Lower leg skin (tissue), 4 donors: ENCODE measurements around the gene CPEB4. TPM values are rescaled to one million over a fixed set of nuclear protein-coding genes. Genes with fewer than 3 reads are reported as not detected.

Source experiments
- DNase-seq, 2 donors: peaks; one replicate each; pipeline ENCODE4 v3.0.0-alpha.2; 2019; ENCODE audit warnings: low spot score in 2 of 2
- H3K4me3 ChIP-seq: fragments of 200-600 bp; sonication (generic); 2 replicates; pipeline ENCODE4 v1.5.1; 2017; ENCODE audit warnings: mild to moderate bottlenecking, low read depth; ENCODE audit not compliant: poor library complexity, severe bottlenecking
- CTCF ChIP-seq, 3 donors: fragments of 450-650 bp; IDR thresholded peaks; one replicate each; pipeline ENCODE4 v1.5.1; 2016; ENCODE audit warnings: antibody characterized with exemption in 3 of 3, mild to moderate bottlenecking in 3 of 3, moderate library complexity in 2 of 3
- POLR2A ChIP-seq, 2 donors: fragments of 450-650 bp; IDR thresholded peaks; one replicate each; pipeline ENCODE4 v1.6.1; 2016 to 2017; ENCODE audit warnings: antibody characterized with exemption in 2 of 2, mild to moderate bottlenecking in 1 of 2, moderate library complexity in 1 of 2
- WGBS, 2 donors: methylation state at CpG; one replicate each; pipeline ENCODE4 v1.1.5; 2018; 5-methylcytosine and 5-hydroxymethylcytosine counted together
- intact Hi-C: fragments of 100-400 bp; cut with DNase I; formaldehyde crosslinking; loops from one replicate; pipeline ENCODE4 v1.15.0; 2023; ENCODE audit warnings: low total_unique reads
- total RNA-seq, 4 donors: library from RNA; depleted of rRNA; stranded (reverse); fragments of >200 nt; gene quantifications; one replicate each; pipeline ENCODE4 v1.1.0, GENCODE V29; 2016

CPEB4 gene
- total RNA-seq, 4 donors from 2014 or later: 47.5 to 79.6 (median 55.3) TPM

- DNase-seq: no peak
- no peak overlapping the region for H3K4me3 ChIP-seq
- WGBS, 2 donors: 68 to 73% methylated on average over 9 of the region's 9 CpGs
- intact Hi-C loops: no loop called here
- TF ChIP-seq CTCF (IDR thresholded peaks at IDR 0.05) (no peak), POLR2A (IDR thresholded peaks at IDR 0.05) (no peak)
Observed at GRCh38 chr5:173872957-173873305, 15.2 kb upstream of the CPEB4 start.

- no peak overlapping the region for H3K4me3 ChIP-seq
- 87 to 92% methylated on average over 4 of the region's 4 CpGs for WGBS, 2 donors
- DNase-seq: no peak
- intact Hi-C loops: no loop called here
- TF ChIP-seq CTCF (IDR thresholded peaks at IDR 0.05) (no peak), POLR2A (IDR thresholded peaks at IDR 0.05) (no peak)
Observed at GRCh38 chr5:173873306-173873922, 14.7 kb upstream of the CPEB4 start.

- DNase-seq: no peak
- WGBS, 2 donors: 75 to 78% methylated on average over 1 of the region's 1 CpG
- TF ChIP-seq POLR2A (IDR thresholded peaks at IDR 0.05) (no peak), CTCF (IDR thresholded peaks at IDR 0.05) (no peak)
- intact Hi-C loops: no loop called here
- H3K4me3 ChIP-seq: no peak overlapping the region
Observed at GRCh38 chr5:173875189-173875588, 13.0 kb upstream of the CPEB4 start.

- no peak for TF ChIP-seq CTCF (IDR thresholded peaks at IDR 0.05)
- TF ChIP-seq POLR2A (IDR thresholded peaks at IDR 0.05): no peak
- no peak for DNase-seq
- no peak overlapping the region for H3K4me3 ChIP-seq
- WGBS, 2 donors: 48 to 56% methylated on average over 5 of the region's 5 CpGs
- intact Hi-C loops: no loop called here
Observed at GRCh38 chr5:173878224-173878967, 9.8 kb upstream of the CPEB4 start.

- no peak for DNase-seq
- intact Hi-C loops: no loop called here
- no peak overlapping the region for H3K4me3 ChIP-seq
- no peak for TF ChIP-seq POLR2A (IDR thresholded peaks at IDR 0.05)
- no peak for TF ChIP-seq CTCF (IDR thresholded peaks at IDR 0.05)
- 70 to 80% methylated on average over 5 of the region's 5 CpGs for WGBS, 2 donors
Observed at GRCh38 chr5:173880306-173880985, 7.7 kb upstream of the CPEB4 start.
